H1 (cell line): Measurements from ENCODE around the gene POLR3A. TPM values are rescaled to one million over a fixed set of nuclear protein-coding genes. Genes with fewer than 3 reads are reported as not detected.

Experiments
- CTCF ChIA-PET: fragments of 300-600 bp; sonication (Branson Sonifier 250); formaldehyde crosslinking; loops from one replicate; lab custom pipeline; 2021; ENCODE audit not compliant: partially characterized antibody; lab: Charles Lee
- POLR2A ChIA-PET: fragments of 300-600 bp; sonication (Branson Sonifier 250); formaldehyde crosslinking; loops from one replicate; lab custom pipeline; 2021; ENCODE audit warnings: inconsistent platforms; ENCODE audit not compliant: partially characterized antibody; lab: Charles Lee
- DNase-seq, 2 experiments: peaks; one replicate each; pipeline versions ENCODE4 v3.0.0 to v3.0.0-alpha.2; 2010 to 2022; ENCODE audit warnings: low spot score in 2 of 2, low read depth in 1 of 2, mixed read lengths in 1 of 2
- FAIRE-seq: peaks from 2 replicates; lab custom pipeline; 2011; peaks lifted over from hg19 to GRCh38; lab: Jason Lieb, UNC
- H2AFZ ChIP-seq: 2 replicates; pipeline ENCODE4 v1.8.1; 2012; ENCODE audit warnings: low read length, inconsistent platforms
- H2AK5ac ChIP-seq: 2 replicates; pipeline ENCODE4 v1.6.1; 2013; ENCODE audit warnings: low read depth, low read length
- H2BK120ac ChIP-seq: replicated peaks from 2 replicates; pipeline ENCODE3; 2013; ENCODE audit warnings: low read depth, low read length, inconsistent platforms
- H2BK12ac ChIP-seq: 2 replicates; pipeline ENCODE4 v1.6.1; 2013; ENCODE audit warnings: low read depth, low read length
- H2BK15ac ChIP-seq: 2 replicates; pipeline ENCODE4 v1.6.1; 2013; ENCODE audit warnings: low read length
- H2BK20ac ChIP-seq: 2 replicates; pipeline ENCODE4 v1.6.1; 2013; ENCODE audit warnings: low read length
- H2BK5ac ChIP-seq: 2 replicates; pipeline ENCODE4 v1.6.1; 2013; ENCODE audit warnings: low read depth, low read length
- H3K14ac ChIP-seq: 2 replicates; pipeline ENCODE4 v1.6.1; 2013; ENCODE audit warnings: inconsistent platforms; ENCODE audit not compliant: insufficient read length
- H3K18ac ChIP-seq: 2 replicates; pipeline ENCODE4 v1.6.1; 2013; ENCODE audit warnings: low read length; ENCODE audit errors: extremely low read depth
- H3K23ac ChIP-seq: 2 replicates; pipeline ENCODE4 v1.6.1; 2013; ENCODE audit warnings: inconsistent platforms; ENCODE audit not compliant: insufficient read length
- H3K23me2 ChIP-seq: 2 replicates; pipeline ENCODE4 v1.6.1; 2013; ENCODE audit warnings: low read depth, low read length
- H3K27ac ChIP-seq: 2 replicates; pipeline ENCODE4 v1.6.1; 2011; ENCODE audit warnings: low read depth, low read length, inconsistent platforms
- H3K27me3 ChIP-seq, 4 experiments: replicated peaks in 1 of 4; 1 replicate in 1 of 4; 2 replicates in 3 of 4; pipeline versions ENCODE4 v1.6.1 to v1.8.1; 2011 to 2013; ENCODE audit warnings: low read length in 3 of 4, mild to moderate bottlenecking in 3 of 4, inconsistent platforms in 2 of 4, mixed read lengths in 2 of 4, moderate library complexity in 1 of 4; ENCODE audit not compliant: control insufficient read depth in 3 of 4, insufficient read depth in 3 of 4; ENCODE audit errors: extremely low read depth in 1 of 4
- H3K36me3 ChIP-seq, 4 experiments: 2 replicates each; pipeline versions ENCODE4 v1.6.1 to v1.8.1; 2011 to 2013; ENCODE audit warnings: mild to moderate bottlenecking in 4 of 4, low read length in 3 of 4, moderate library complexity in 2 of 4, control low read depth in 1 of 4, inconsistent platforms in 1 of 4; ENCODE audit not compliant: insufficient read depth in 4 of 4, control insufficient read depth in 2 of 4
- H3K4ac ChIP-seq: replicated peaks from 2 replicates; pipeline ENCODE3; 2013; ENCODE audit warnings: low read length, low read depth, mixed read lengths, inconsistent platforms; ENCODE audit not compliant: insufficient read length
- H3K4me1 ChIP-seq, 4 experiments: replicated peaks in 1 of 4; 1 replicate in 1 of 4; 2 replicates in 3 of 4; pipeline versions ENCODE4 v1.6.1 to v1.8.1; 2011 to 2013; ENCODE audit warnings: low read length in 3 of 4, inconsistent platforms in 2 of 4, mixed read lengths in 1 of 4; ENCODE audit not compliant: insufficient read depth in 4 of 4, control insufficient read depth in 3 of 4
- H3K4me2 ChIP-seq, 2 experiments: 2 replicates each; pipeline versions ENCODE4 v1.6.1 to v1.8.1; 2011 to 2013; ENCODE audit warnings: low read depth in 2 of 2, low read length in 2 of 2, control low read depth in 1 of 2, inconsistent platforms in 1 of 2, mild to moderate bottlenecking in 1 of 2; ENCODE audit not compliant: insufficient read depth in 1 of 2
- H3K4me3 ChIP-seq, 4 experiments: fragments of 200-600, 300-600 bp in 1 of 4; sonication (generic), shearing (Covaris generic), sonication (Bioruptor Twin) in 1 of 4; 2 replicates each; pipeline versions ENCODE4 v1.5.1 to v1.8.1; 2011 to 2016; ENCODE audit warnings: low read length in 4 of 4, low read depth in 3 of 4, control low read depth in 2 of 4, inconsistent platforms in 2 of 4, mild to moderate bottlenecking in 2 of 4, mixed read lengths in 1 of 4, moderate library complexity in 1 of 4; ENCODE audit not compliant: insufficient read depth in 2 of 4; ENCODE audit errors: extremely low read depth in 1 of 4
- H3K56ac ChIP-seq: replicated peaks from 2 replicates; pipeline ENCODE3; 2013; ENCODE audit warnings: low read depth, mild to moderate bottlenecking, mixed read lengths, low read length, inconsistent platforms; ENCODE audit not compliant: insufficient read length
- H3K79me1 ChIP-seq: 2 replicates; pipeline ENCODE4 v1.6.1; 2013; ENCODE audit warnings: low read depth, low read length, control low read depth
- H3K79me2 ChIP-seq, 2 experiments: 2 replicates each; pipeline versions ENCODE4 v1.6.1 to v1.8.1; 2012 to 2013; ENCODE audit warnings: low read length in 2 of 2, mild to moderate bottlenecking in 2 of 2, inconsistent platforms in 1 of 2; ENCODE audit not compliant: insufficient read depth in 2 of 2, control insufficient read depth in 1 of 2
- H3K9ac ChIP-seq, 4 experiments: replicated peaks in 1 of 4; 1 replicate in 1 of 4; 2 replicates in 3 of 4; pipeline versions ENCODE4 v1.6.1 to v1.8.1; 2011 to 2013; ENCODE audit warnings: low read depth in 3 of 4, low read length in 3 of 4, control low read depth in 2 of 4, mild to moderate bottlenecking in 2 of 4, moderate library complexity in 2 of 4, inconsistent platforms in 1 of 4; ENCODE audit errors: extremely low read depth in 1 of 4
- H3K9me3 ChIP-seq, 2 experiments: 2 replicates each; pipeline versions ENCODE4 v1.6.1 to v1.8.1; 2012 to 2013; ENCODE audit warnings: mild to moderate bottlenecking in 2 of 2, moderate library complexity in 2 of 2, control low read depth in 1 of 2, inconsistent platforms in 1 of 2, low read depth in 1 of 2, low read length in 1 of 2, mixed read lengths in 1 of 2; ENCODE audit not compliant: insufficient read depth in 2 of 2
- H4K20me1 ChIP-seq, 2 experiments: replicated peaks in 1 of 2; 2 replicates each; pipeline versions ENCODE3 to v1.8.1; 2011 to 2013; ENCODE audit warnings: inconsistent platforms in 2 of 2, low read length in 2 of 2, mild to moderate bottlenecking in 1 of 2; ENCODE audit not compliant: insufficient read depth in 2 of 2, control insufficient read depth in 1 of 2
- H4K5ac ChIP-seq: 2 replicates; pipeline ENCODE4 v1.6.1; 2013; ENCODE audit warnings: low read length, low read depth, mixed read lengths, inconsistent platforms; ENCODE audit not compliant: insufficient read length
- H4K8ac ChIP-seq: 2 replicates; pipeline ENCODE4 v1.8.0; 2013; ENCODE audit warnings: mild to moderate bottlenecking, moderate library complexity, low read length, inconsistent platforms; ENCODE audit not compliant: insufficient read depth; ENCODE audit errors: extremely low read depth
- H4K91ac ChIP-seq: replicated peaks from 2 replicates; pipeline ENCODE3; 2013; ENCODE audit warnings: low read length, mixed read lengths, inconsistent platforms; ENCODE audit not compliant: insufficient read length
- ATF3 ChIP-seq: IDR thresholded peaks from 2 replicates; pipeline ENCODE4 v1.6.1; 2011; ENCODE audit warnings: low read depth, mild to moderate bottlenecking, low read length; ENCODE audit not compliant: insufficient read depth
- BACH1 ChIP-seq: IDR thresholded peaks from 2 replicates; pipeline ENCODE4 v1.6.1; 2012; ENCODE audit warnings: low read length, improper control_type of control experiment
- BCL11A ChIP-seq, 2 experiments: IDR thresholded peaks; one replicate each; pipeline ENCODE4 v1.6.1; 2011; ENCODE audit warnings: low read depth in 2 of 2, low read length in 2 of 2, mild to moderate bottlenecking in 2 of 2
- CBX5 ChIP-seq: fragments of 300-800, 300-1000 bp; sonication (generic); IDR thresholded peaks from 2 replicates; pipeline ENCODE4 v1.7.1; 2016; ENCODE audit warnings: antibody characterized with exemption, low read length, low read depth
- CEBPB ChIP-seq: IDR thresholded peaks from 2 replicates; pipeline ENCODE4 v1.6.1; 2012; ENCODE audit warnings: low read depth, low read length
- CHD2 ChIP-seq: IDR thresholded peaks from 2 replicates; pipeline ENCODE4 v1.6.1; 2012; ENCODE audit warnings: low read length, improper control_type of control experiment
- EZH2 ChIP-seq: fragments of 200-600 bp; sonication (generic); IDR thresholded peaks from 2 replicates; pipeline ENCODE4 v1.7.1; 2012; ENCODE audit warnings: low read depth, mild to moderate bottlenecking, moderate library complexity, low read length, inconsistent platforms; ENCODE audit not compliant: severe bottlenecking
- GABPA ChIP-seq: IDR thresholded peaks from 2 replicates; pipeline ENCODE4 v1.6.1; 2011; ENCODE audit warnings: mild to moderate bottlenecking, low read length, moderate library complexity, borderline replicate concordance; ENCODE audit not compliant: insufficient read depth
- KDM1A ChIP-seq: fragments of 200-600, 300-600 bp; sonication (generic); IDR thresholded peaks from 2 replicates; pipeline ENCODE4 v1.7.1; 2016; ENCODE audit warnings: mild to moderate bottlenecking, low read length, borderline replicate concordance
- RNF2 ChIP-seq: fragments of 200-900, 300-1000 bp; sonication (generic); IDR thresholded peaks from 2 replicates; pipeline ENCODE4 v1.7.1; 2016; ENCODE audit warnings: borderline replicate concordance, low read depth, mild to moderate bottlenecking, antibody characterized with exemption, low read length; ENCODE audit not compliant: poor library complexity, severe bottlenecking; ENCODE audit errors: missing control alignments
- SP2 ChIP-seq: IDR thresholded peaks from 2 replicates; pipeline ENCODE4 v1.6.1; 2012; ENCODE audit warnings: mild to moderate bottlenecking, low read length, inconsistent platforms
- SP4 ChIP-seq: IDR thresholded peaks from 2 replicates; pipeline ENCODE4 v1.6.1; 2012; ENCODE audit warnings: low read length, inconsistent platforms
- TEAD4 ChIP-seq: IDR thresholded peaks from 2 replicates; pipeline ENCODE4 v1.6.1; 2012; ENCODE audit warnings: low read depth, low read length, inconsistent platforms, mixed read lengths
- USF2 ChIP-seq: IDR thresholded peaks from 2 replicates; pipeline ENCODE4 v1.6.1; 2011; ENCODE audit warnings: low read length, improper control_type of control experiment
- polyA plus RNA-seq, 7 experiments: library from polyadenylated mRNA; depleted of rRNA in 3 of 7; stranded (reverse) in 5 of 7; unstranded in 2 of 7; fragments of >200 nt in 5 of 7; fragments of 200-250 nt in 2 of 7; gene quantifications; 1 replicate in 5 of 7; 2 replicates in 1 of 7; 4 replicates in 1 of 7; pipeline versions ENCODE4 v1.2.1 to v1.2.3, GENCODE V29; 2011 to 2013; ENCODE audit warnings: missing spikeins in 2 of 7, mixed read lengths in 2 of 7
- total RNA-seq: library from RNA; stranded (reverse); fragmentation: NEBNext Ultra II Directional; extraction: Animal tissue kit (Norgen Biotek cat#: 25700); gene quantifications from 2 replicates; pipeline ENCODE4 v1.2.1, GENCODE V29; 2021

The POLR3A gene
- total and polyA plus RNA-seq, 2 of the 8 experiments (the other 6 are each of a cell fraction or from before 2014, with no cell fraction given): 11.3 to 38.6 TPM

- Histone ChIP-seq H2BK20ac (no peak overlapping the region), H2BK120ac (no peak overlapping the region), H2AFZ (no peak overlapping the region), H3K27me3 (no peaks in the 10 kb centered on the region), H4K5ac (no peak overlapping the region), H2BK12ac (no peak overlapping the region), H3K27ac (no peak overlapping the region), H3K4me2 (no peak overlapping the region), H3K9me3 (peaks cover 4 to 9% of the 10 kb centered on the region in 2 experiments; a peak in 2 of 4 replicates), H3K9ac (no peak overlapping the region), H4K91ac (no peak overlapping the region), H2AK5ac (no peak overlapping the region), H3K79me2 (no peaks in the 10 kb centered on the region), H4K8ac (no peak overlapping the region), H3K4me3 (no peak overlapping the region), H3K36me3 (no peaks in the 10 kb centered on the region), H3K4ac (no peak overlapping the region), H4K20me1 (no peaks in the 10 kb centered on the region), H3K23ac (no peak overlapping the region), H3K14ac (no peak overlapping the region), H3K56ac (no peak overlapping the region), H3K79me1 (no peaks in the 10 kb centered on the region), H3K4me1 (no peaks in the 10 kb centered on the region), H2BK15ac (no peak overlapping the region), H2BK5ac (no peak overlapping the region), H3K23me2 (no peaks in the 10 kb centered on the region), H3K18ac (no peak overlapping the region)
- ChIA-PET CTCF (interaction anchor here (1.4 to 3.2 kb wide), 3 partner anchors 12 to 130 kb away, joined by 6 to 17 read pairs (median 7); no protein-coding TSS in a partner anchor), POLR2A (interaction anchor here (1.5 kb wide), 1 partner anchor 38 kb away, joined by 3 read pairs; no protein-coding TSS in a partner anchor)
- DNase-seq (no peak), FAIRE-seq (no peak)
- no peak for TF ChIP-seq RNF2
- TF ChIP-seq SP2: no peak
- no peak for TF ChIP-seq CHD2
- no peak for TF ChIP-seq CEBPB
- no peak for TF ChIP-seq USF2
- no peak for TF ChIP-seq ATF3
- TF ChIP-seq BCL11A (IDR thresholded peaks at IDR 0.05; ENCODE audit: low read depth in 2 of 2, low read length in 2 of 2): no peak
- no peak for TF ChIP-seq TEAD4
- no peak for TF ChIP-seq BACH1
- TF ChIP-seq EZH2: no peak
- TF ChIP-seq CBX5: no peak
- TF ChIP-seq SP4: no peak
- TF ChIP-seq GABPA: no peak
- TF ChIP-seq KDM1A: no peak
Measured at GRCh38 chr10:78072504-78072903, 43.2 kb upstream of the POLR3A start.
